Hepatocyte (in vitro differentiated cells): ENCODE data around the gene MME. TPM values are rescaled to one million over a fixed set of nuclear protein-coding genes. Genes with fewer than 3 reads are reported as not detected.

Experiments
- DNase-seq: peaks from one replicate; pipeline ENCODE4 v3.0.0-alpha.2; 2016; ENCODE audit warnings: low spot score
- H2AFZ ChIP-seq: fragments of 200-600 bp; sonication (generic); 2 replicates; pipeline ENCODE4 v1.6.0; 2016; ENCODE audit warnings: antibody characterized with exemption, mild to moderate bottlenecking
- H3K27ac ChIP-seq: fragments of 200-600 bp; sonication (generic); 2 replicates; pipeline ENCODE4 v1.5.1; 2016; ENCODE audit warnings: mild to moderate bottlenecking
- H3K27me3 ChIP-seq: fragments of 200-600 bp; sonication (generic); 2 replicates; pipeline ENCODE4 v1.6.1; 2016
- H3K36me3 ChIP-seq: fragments of 200-600 bp; sonication (generic); replicated peaks from 2 replicates; pipeline ENCODE4 v1.5.1; 2016; ENCODE audit warnings: low read depth; ENCODE audit not compliant: insufficient read depth
- H3K4me1 ChIP-seq: fragments of 200-600 bp; sonication (generic); 2 replicates; pipeline ENCODE4 v1.5.1; 2016; ENCODE audit warnings: mild to moderate bottlenecking, moderate library complexity; ENCODE audit not compliant: insufficient read depth
- H3K4me2 ChIP-seq: fragments of 200-600 bp; sonication (generic); 2 replicates; pipeline ENCODE4 v1.6.0; 2016
- H3K4me3 ChIP-seq: fragments of 200-600 bp; sonication (generic); 2 replicates; pipeline ENCODE4 v1.5.1; 2016; ENCODE audit warnings: mild to moderate bottlenecking
- H3K79me2 ChIP-seq: fragments of 200-600 bp; sonication (generic); 2 replicates; pipeline ENCODE4 v1.6.0; 2017; ENCODE audit warnings: mild to moderate bottlenecking
- H3K9me2 ChIP-seq: fragments of 200-600 bp; sonication (generic); replicated peaks from 2 replicates; pipeline ENCODE4 v1.6.0; 2017; ENCODE audit warnings: mild to moderate bottlenecking; ENCODE audit not compliant: insufficient read depth
- H3K9me3 ChIP-seq: fragments of 200-600 bp; sonication (generic); 2 replicates; pipeline ENCODE4 v1.5.1; 2016; ENCODE audit warnings: low read depth, mild to moderate bottlenecking
- H4K20me1 ChIP-seq: fragments of 200-600 bp; sonication (generic); 2 replicates; pipeline ENCODE4 v1.6.0; 2016; ENCODE audit warnings: mild to moderate bottlenecking; ENCODE audit not compliant: insufficient read depth, poor library complexity, severe bottlenecking
- EZH2 ChIP-seq: fragments of 200-600 bp; sonication (generic); IDR thresholded peaks from 2 replicates; pipeline ENCODE4 v1.6.1; 2016; ENCODE audit warnings: antibody characterized with exemption, mild to moderate bottlenecking, borderline replicate concordance
- EZH2phosphoT487 ChIP-seq: fragments of 200-600 bp; sonication (generic); IDR thresholded peaks from one replicate; pipeline ENCODE4 v1.6.1; 2018; ENCODE audit warnings: antibody characterized with exemption, mild to moderate bottlenecking, low read depth, moderate library complexity; ENCODE audit not compliant: unreplicated experiment, severe bottlenecking
- WGBS: methylation state at CpG from one replicate; pipeline ENCODE4 v1.1.6; 2016; ENCODE audit warnings: low lambda C conversion rate; ENCODE audit errors: missing lambda C conversion rate; 5-methylcytosine and 5-hydroxymethylcytosine counted together
- polyA plus RNA-seq: library from polyadenylated mRNA; unstranded; fragments of >200 nt; fragmentation: Nextera tagmentation; extraction: Ambion mirVana; gene quantifications from 2 replicates; pipeline ENCODE4 v1.2.1, GENCODE V29; 2016
- total RNA-seq: library from RNA; depleted of rRNA; stranded (reverse); fragments of >200 nt; gene quantifications from 2 replicates; pipeline ENCODE4 v1.2.3, GENCODE V29; 2014
- TF ChIP-seq, protein P1 (sequence below): fragments of 200-600 bp; sonication (generic); IDR thresholded peaks from 2 replicates; pipeline ENCODE4 v1.5.1; 2016; ENCODE audit warnings: antibody characterized with exemption, mild to moderate bottlenecking; ENCODE audit not compliant: poor library complexity

The MME gene
- total and polyA plus RNA-seq, 2 experiments from 2014 or later = 135 to 250 TPM

DNA sequence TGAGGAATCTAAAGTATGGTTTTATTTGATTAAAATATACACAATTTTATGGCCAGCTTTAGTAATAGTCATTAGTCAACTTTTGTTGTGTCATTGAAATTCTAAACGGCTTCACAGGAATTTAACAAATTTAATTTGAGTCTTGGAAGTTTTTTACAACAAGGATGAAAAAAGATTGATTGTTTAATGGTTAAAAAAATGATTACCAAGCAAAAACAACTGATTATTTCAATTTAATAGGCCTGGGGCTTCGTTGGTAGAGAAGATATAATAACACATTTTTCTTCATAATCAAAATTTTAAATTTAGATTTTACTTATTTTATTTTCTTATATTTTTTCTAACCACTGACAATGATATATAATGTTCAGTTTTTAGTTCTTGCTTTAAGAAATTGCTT lies 4.4 kb downstream of the MME start:
- 40% methylated on average over 2 of the region's 2 CpGs for WGBS
- Histone ChIP-seq H3K27me3 (peaks cover 19% of the 10 kb centered on the region), H3K4me3 (no peak overlapping the region), H3K79me2 (peaks cover 35% of the 10 kb centered on the region), H4K20me1 (no peaks in the 10 kb centered on the region), H3K4me1 (no peaks in the 10 kb centered on the region), H3K9me3 (no peaks in the 10 kb centered on the region), H3K27ac (no peak overlapping the region), H3K36me3 (no peaks in the 10 kb centered on the region), H2AFZ (no peak overlapping the region), H3K9me2 (no peaks in the 10 kb centered on the region), H3K4me2 (no peak overlapping the region)
- TF ChIP-seq, protein P1, sequence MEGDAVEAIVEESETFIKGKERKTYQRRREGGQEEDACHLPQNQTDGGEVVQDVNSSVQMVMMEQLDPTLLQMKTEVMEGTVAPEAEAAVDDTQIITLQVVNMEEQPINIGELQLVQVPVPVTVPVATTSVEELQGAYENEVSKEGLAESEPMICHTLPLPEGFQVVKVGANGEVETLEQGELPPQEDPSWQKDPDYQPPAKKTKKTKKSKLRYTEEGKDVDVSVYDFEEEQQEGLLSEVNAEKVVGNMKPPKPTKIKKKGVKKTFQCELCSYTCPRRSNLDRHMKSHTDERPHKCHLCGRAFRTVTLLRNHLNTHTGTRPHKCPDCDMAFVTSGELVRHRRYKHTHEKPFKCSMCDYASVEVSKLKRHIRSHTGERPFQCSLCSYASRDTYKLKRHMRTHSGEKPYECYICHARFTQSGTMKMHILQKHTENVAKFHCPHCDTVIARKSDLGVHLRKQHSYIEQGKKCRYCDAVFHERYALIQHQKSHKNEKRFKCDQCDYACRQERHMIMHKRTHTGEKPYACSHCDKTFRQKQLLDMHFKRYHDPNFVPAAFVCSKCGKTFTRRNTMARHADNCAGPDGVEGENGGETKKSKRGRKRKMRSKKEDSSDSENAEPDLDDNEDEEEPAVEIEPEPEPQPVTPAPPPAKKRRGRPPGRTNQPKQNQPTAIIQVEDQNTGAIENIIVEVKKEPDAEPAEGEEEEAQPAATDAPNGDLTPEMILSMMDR = no peak
- TF ChIP-seq EZH2phosphoT487 = no peak
- no peak for TF ChIP-seq EZH2
- DNase-seq = no peak

DNA sequence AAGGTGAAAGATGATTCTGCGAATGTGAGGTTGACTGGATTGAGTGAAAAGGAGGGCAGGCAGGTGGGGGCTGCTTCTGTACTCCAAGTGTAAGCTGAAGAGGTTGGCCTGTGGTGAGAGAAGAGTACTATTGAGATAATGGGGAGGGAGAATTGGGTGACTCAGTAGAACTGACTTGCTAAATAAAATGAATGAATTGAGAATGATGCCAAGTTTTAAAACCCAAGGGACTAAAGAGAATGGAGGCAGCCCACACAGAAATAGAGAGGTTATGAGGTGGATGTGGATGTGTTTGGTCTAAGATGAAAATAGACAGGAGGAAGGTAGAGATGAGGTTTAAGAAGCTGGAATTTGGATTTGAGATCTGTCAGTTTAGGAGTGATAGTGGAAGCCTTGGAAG lies 5.9 kb downstream of the MME start:
- no peak for TF ChIP-seq EZH2
- no peak for TF ChIP-seq EZH2phosphoT487
- TF ChIP-seq, protein P1 = no peak
- peaks cover 30% of the 10 kb centered on the region for H3K79me2 ChIP-seq
- no peaks in the 10 kb centered on the region for H4K20me1 ChIP-seq
- no peak overlapping the region for H3K4me3 ChIP-seq
- DNase-seq = no peak
- H3K4me2 ChIP-seq = no peak overlapping the region
- no peaks in the 10 kb centered on the region for H3K36me3 ChIP-seq
- no peaks in the 10 kb centered on the region for H3K4me1 ChIP-seq
- no peaks in the 10 kb centered on the region for H3K9me3 ChIP-seq
- no peak overlapping the region for H2AFZ ChIP-seq
- H3K27me3 ChIP-seq = peaks cover 13% of the 10 kb centered on the region
- WGBS = 97% methylated on average over 1 of the region's 1 CpG
- H3K27ac ChIP-seq = no peak overlapping the region
- no peaks in the 10 kb centered on the region for H3K9me2 ChIP-seq

DNA sequence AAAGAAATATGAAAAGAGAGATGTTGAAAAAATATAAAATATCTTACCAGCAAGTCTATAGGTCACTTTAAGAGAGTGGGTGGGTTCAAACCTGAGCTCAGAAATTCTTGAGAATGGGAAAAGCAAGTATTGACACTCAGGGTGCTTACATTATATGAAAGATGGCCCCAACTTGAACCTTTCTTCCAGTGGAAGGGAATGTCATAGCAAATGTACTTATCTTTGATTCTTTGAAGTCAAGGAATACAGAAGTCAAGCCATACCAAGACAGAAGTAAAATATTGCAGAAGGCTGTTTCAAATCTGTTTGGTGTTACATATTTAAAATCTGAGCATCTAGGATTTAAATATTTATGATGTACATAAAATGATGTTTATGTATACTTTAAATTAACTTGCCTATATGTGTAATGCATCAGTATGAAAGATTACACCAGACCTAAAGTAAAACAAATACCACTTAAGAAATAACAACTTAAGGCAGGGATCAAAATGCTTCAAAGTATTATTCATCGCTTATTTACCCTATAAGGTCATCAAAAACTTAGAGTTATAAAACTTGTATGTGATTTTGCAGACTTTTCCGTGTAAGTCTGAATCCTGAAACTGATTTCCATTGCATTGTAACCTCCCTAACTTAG lies 8.7 kb downstream of the MME start:
- Histone ChIP-seq H3K79me2 (peaks cover 5% of the 10 kb centered on the region), H4K20me1 (no peaks in the 10 kb centered on the region), H3K4me2 (no peak overlapping the region), H3K9me2 (no peaks in the 10 kb centered on the region), H3K36me3 (no peaks in the 10 kb centered on the region), H3K4me3 (no peak overlapping the region), H3K27me3 (no peaks in the 10 kb centered on the region), H2AFZ (no peak overlapping the region), H3K27ac (no peak overlapping the region), H3K9me3 (no peaks in the 10 kb centered on the region), H3K4me1 (no peaks in the 10 kb centered on the region)
- WGBS = 85% methylated on average over 2 of the region's 2 CpGs
- TF ChIP-seq, protein P1 = no peak
- TF ChIP-seq EZH2 (no peak), EZH2phosphoT487 (no peak)
- DNase-seq = no peak

DNA sequence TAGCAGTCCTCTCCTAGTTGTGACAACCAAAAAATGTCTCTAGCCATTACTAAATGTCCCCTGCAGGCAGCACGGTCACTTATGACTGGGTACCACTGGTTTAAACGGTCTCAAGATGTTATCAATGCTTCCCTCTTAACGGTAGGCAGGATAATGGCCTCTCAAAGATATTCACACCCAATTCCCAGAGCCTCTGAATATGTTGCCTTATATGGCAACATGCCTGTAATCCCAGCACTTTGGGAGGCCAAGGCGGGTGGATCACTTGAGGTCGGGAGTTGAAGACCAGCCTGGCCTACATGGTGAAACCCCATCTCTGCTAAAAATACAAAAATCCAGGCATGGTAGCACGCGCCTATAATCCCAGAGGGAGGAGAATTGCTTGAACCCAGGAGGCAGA lies 9.4 kb downstream of the MME start:
- H3K27ac ChIP-seq = no peak overlapping the region
- no peaks in the 10 kb centered on the region for H3K9me3 ChIP-seq
- no peaks in the 10 kb centered on the region for H3K36me3 ChIP-seq
- no peak for DNase-seq
- H3K9me2 ChIP-seq = no peaks in the 10 kb centered on the region
- no peaks in the 10 kb centered on the region for H3K27me3 ChIP-seq
- peaks cover under 1% of the 10 kb centered on the region for H3K79me2 ChIP-seq
- H2AFZ ChIP-seq = no peak overlapping the region
- H4K20me1 ChIP-seq = no peaks in the 10 kb centered on the region
- no peaks in the 10 kb centered on the region for H3K4me1 ChIP-seq
- TF ChIP-seq, protein P1 = no peak
- TF ChIP-seq EZH2 (no peak), EZH2phosphoT487 (no peak)
- no peak overlapping the region for H3K4me3 ChIP-seq
- no peak overlapping the region for H3K4me2 ChIP-seq
- 74% methylated on average over 7 of the region's 7 CpGs for WGBS
